Peyer's patch (tissue), 4 donors: Measurements from ENCODE around the gene NDUFA11. TPM values are rescaled to one million over a fixed set of nuclear protein-coding genes. Genes with fewer than 3 reads are reported as not detected.

Experiments used
- DNase-seq, 3 donors: peaks; one replicate each; pipeline ENCODE4 v3.0.0-alpha.2; 2017 to 2019
- H3K27ac ChIP-seq, 4 donors: fragments of 200-600 bp; sonication (generic); one replicate each; pipeline ENCODE4 v1.5.1; 2016 to 2019
- H3K27me3 ChIP-seq, 2 donors: fragments of 200-600 bp; sonication (generic); one replicate each; pipeline ENCODE4 v1.5.1; 2019
- H3K36me3 ChIP-seq, 3 donors: fragments of 200-600 bp; sonication (generic); one replicate each; pipeline ENCODE4 v1.5.1; 2016 to 2019
- H3K4me1 ChIP-seq, 4 donors: fragments of 200-600 bp; sonication (generic); one replicate each; pipeline ENCODE4 v1.5.1; 2016 to 2019
- H3K4me3 ChIP-seq, 4 donors: fragments of 200-600 bp; sonication (generic); 1 replicate in 3 of 4; 2 replicates in 1 of 4; pipeline ENCODE4 v1.5.1; 2016 to 2019; ENCODE audit warnings: mild to moderate bottlenecking in 1 of 4
- H3K9me3 ChIP-seq, 4 donors: fragments of 200-600 bp; sonication (generic); one replicate each; pipeline ENCODE4 v1.5.1; 2016 to 2019; ENCODE audit warnings: mild to moderate bottlenecking in 1 of 4
- CTCF ChIP-seq, 6 experiments: fragments of 450-650 bp in 4 of 6; fragments of 200-600 bp in 2 of 6; sonication (generic) in 1 of 6; IDR thresholded peaks; one replicate each; pipeline ENCODE4 v1.5.1; 2017 to 2019; ENCODE audit warnings: antibody characterized with exemption in 6 of 6, mild to moderate bottlenecking in 3 of 6, moderate library complexity in 1 of 6
- POLR2A ChIP-seq, 2 donors: fragments of 450-650 bp; IDR thresholded peaks; one replicate each; pipeline ENCODE4 v1.5.1; 2017; ENCODE audit warnings: antibody characterized with exemption in 2 of 2, mild to moderate bottlenecking in 2 of 2, moderate library complexity in 2 of 2
- total RNA-seq, 4 donors: library from RNA; depleted of rRNA; stranded (reverse); fragments of >200 nt; gene quantifications; one replicate each; pipeline ENCODE4 v1.1.0, GENCODE V29; 2016

The NDUFA11 gene
- total RNA-seq, 4 donors from 2014 or later: 101 to 194 (median 169) TPM

- Histone ChIP-seq H3K27me3 (no peaks in the 10 kb centered on the region), H3K4me1 (peaks cover 0 to 10% (median 0%) of the 10 kb centered on the region in 4 donors), H3K27ac (no peak overlapping the region), H3K9me3 (no peaks in the 10 kb centered on the region), H3K4me3 (no peak overlapping the region), H3K36me3 (peaks cover 0 to 75% (median 0%) of the 10 kb centered on the region in 3 donors)
- DNase-seq: no peak
- no peak for TF ChIP-seq POLR2A (IDR thresholded peaks at IDR 0.05)
- TF ChIP-seq CTCF (IDR thresholded peaks at IDR 0.05): no peak
Observed at GRCh38 chr19:5917431-5918107, 14.0 kb upstream of the NDUFA11 start.

DNA sequence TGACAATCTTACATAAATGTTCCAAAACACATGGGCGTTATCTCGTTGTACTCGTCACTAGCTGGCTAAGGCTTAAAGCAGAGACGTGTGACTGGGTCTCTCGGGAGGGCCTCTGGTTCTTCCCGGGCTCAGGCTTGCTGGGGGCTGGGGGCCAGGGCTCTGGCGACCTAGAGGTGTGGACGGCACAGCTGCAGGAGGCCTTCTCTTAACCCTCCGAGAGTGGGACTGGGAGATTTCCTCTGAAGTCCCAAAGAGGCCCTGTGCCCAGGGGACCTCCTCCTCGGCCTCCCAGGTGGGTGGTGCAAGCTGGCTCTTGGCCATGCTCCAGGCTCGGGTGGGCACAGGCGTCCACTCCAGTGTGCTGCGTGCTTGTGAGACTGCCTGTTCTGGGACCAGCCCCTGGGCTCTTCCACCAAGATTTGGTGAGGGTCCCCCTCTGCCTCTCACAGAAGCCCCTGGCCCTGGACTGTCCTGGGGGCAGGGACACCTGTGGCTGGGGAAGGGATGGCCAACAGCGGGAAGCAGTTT, 12.7 kb upstream of the NDUFA11 start:
- H3K36me3 ChIP-seq: peaks cover 0 to 62% (median 0%) of the 10 kb centered on the region in 3 donors
- DNase-seq: no peak
- no peaks in the 10 kb centered on the region for H3K9me3 ChIP-seq
- no peak overlapping the region for H3K4me3 ChIP-seq
- TF ChIP-seq POLR2A (IDR thresholded peaks at IDR 0.05) (no peak), CTCF (IDR thresholded peaks at IDR 0.05) (no peak)
- no peaks in the 10 kb centered on the region for H3K27me3 ChIP-seq
- H3K4me1 ChIP-seq: peaks cover 0 to 7% (median 0%) of the 10 kb centered on the region in 4 donors
- no peak overlapping the region for H3K27ac ChIP-seq

- TF ChIP-seq POLR2A (IDR thresholded peaks at IDR 0.05) (no peak), CTCF (IDR thresholded peaks at IDR 0.05) (no peak)
- Histone ChIP-seq H3K9me3 (no peaks in the 10 kb centered on the region), H3K27me3 (no peaks in the 10 kb centered on the region), H3K4me3 (no peak overlapping the region), H3K4me1 (peaks cover 0 to 6% (median 0%) of the 10 kb centered on the region in 4 donors), H3K36me3 (peaks cover 0 to 57% (median 0%) of the 10 kb centered on the region in 3 donors), H3K27ac (no peak overlapping the region)
- no peak for DNase-seq
Observed at GRCh38 chr19:5915782-5916165, 12.2 kb upstream of the NDUFA11 start.

DNA sequence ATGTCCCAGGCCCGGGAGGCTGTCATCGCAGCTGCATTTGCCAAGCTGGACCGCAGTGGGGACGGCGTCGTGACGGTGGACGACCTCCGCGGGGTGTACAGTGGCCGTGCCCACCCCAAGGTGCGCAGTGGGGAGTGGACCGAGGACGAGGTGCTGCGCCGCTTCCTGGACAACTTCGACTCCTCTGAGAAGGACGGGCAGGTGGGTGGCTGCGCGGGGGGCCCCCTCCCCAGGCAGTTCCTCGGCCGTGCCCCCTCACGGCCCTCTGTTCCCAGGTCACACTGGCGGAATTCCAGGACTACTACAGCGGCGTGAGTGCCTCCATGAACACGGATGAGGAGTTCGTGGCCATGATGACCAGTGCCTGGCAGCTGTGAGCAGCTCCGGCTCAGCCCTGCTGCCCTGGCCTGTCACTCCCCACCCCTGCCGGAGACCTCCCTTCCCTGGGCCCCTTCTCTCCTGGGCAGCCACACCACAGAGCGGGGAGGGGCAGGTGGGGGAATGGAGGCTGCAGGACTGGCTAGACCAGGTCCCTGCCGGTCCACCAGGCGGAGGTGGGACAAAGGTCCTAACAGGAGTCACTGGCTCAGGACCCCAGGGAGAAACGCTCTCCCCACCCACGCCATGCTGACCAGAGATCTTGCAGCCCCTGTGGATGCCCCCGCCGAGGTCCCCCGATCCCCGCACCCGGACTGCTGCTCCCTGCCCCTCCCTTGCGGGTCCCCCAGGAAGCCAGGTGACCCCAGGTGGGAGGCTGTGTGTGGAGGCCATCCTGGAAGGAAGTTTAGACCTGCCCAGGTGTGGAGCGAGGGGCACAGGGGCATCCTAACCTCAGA, 11.6 kb upstream of the NDUFA11 start:
- Histone ChIP-seq H3K27me3 (no peaks in the 10 kb centered on the region), H3K27ac (no peak overlapping the region), H3K36me3 (peaks cover 0 to 54% (median 0%) of the 10 kb centered on the region in 3 donors), H3K4me3 (no peak overlapping the region), H3K4me1 (peaks cover 0 to 6% (median 0%) of the 10 kb centered on the region in 4 donors), H3K9me3 (no peaks in the 10 kb centered on the region)
- no peak for DNase-seq
- TF ChIP-seq POLR2A (IDR thresholded peaks at IDR 0.05): no peak
- TF ChIP-seq CTCF (IDR thresholded peaks at IDR 0.05): no peak

DNA sequence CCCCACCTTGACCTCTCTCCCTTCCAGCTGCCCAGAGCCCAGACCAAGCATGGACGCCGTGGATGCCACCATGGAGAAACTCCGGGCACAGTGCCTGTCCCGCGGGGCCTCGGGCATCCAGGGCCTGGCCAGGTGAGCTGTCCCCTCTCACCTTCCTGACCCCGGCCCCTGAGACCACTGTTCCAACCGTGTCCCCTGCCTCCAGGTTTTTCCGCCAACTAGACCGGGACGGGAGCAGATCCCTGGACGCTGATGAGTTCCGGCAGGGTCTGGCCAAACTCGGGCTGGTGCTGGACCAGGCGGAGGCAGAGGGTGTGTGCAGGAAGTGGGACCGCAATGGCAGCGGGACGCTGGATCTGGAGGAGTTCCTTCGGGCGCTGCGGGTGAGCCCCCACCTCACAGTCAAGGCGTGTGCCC, 10.8 kb upstream of the NDUFA11 start:
- no peaks in the 10 kb centered on the region for H3K9me3 ChIP-seq
- no peak for DNase-seq
- H3K4me3 ChIP-seq: no peak overlapping the region
- no peaks in the 10 kb centered on the region for H3K27me3 ChIP-seq
- H3K27ac ChIP-seq: no peak overlapping the region
- H3K4me1 ChIP-seq: peaks cover 0 to 6% (median 0%) of the 10 kb centered on the region in 4 donors
- peaks cover 0 to 55% (median 0%) of the 10 kb centered on the region in 3 donors for H3K36me3 ChIP-seq
- TF ChIP-seq CTCF (IDR thresholded peaks at IDR 0.05) (no peak), POLR2A (IDR thresholded peaks at IDR 0.05) (no peak)
